GM12873 (cell line): ENCODE measurements around the gene FZD4.

ENCODE experiments used
- TF ChIP-seq, protein P1 (sequence below): IDR thresholded peaks from 2 replicates; pipeline ENCODE4 v1.5.1; 2012; ENCODE audit warnings: low read depth, mild to moderate bottlenecking, moderate library complexity, low read length, control low read depth; ENCODE audit not compliant: insufficient read depth; ENCODE audit errors: missing control alignments

Gene FZD4

DNA sequence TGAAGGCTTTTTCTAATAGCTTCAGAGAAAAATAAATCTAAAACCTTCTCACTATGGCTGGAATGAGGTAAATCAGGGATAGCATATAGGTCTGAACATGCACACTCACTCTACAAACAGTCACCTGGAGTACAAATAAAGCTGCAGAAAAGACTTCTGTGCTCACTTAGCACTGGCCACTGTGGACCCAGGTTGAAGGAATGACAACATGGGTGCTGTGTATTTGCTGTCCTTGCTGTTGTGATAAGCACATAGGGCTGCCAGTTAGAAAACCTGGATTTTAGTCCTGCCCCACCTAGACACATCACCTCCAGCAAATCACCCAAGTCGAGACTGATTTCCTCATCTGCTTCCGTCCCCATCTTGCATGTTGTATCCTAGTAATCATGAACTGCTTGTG, 51.2 kb downstream of the FZD4 start:
- TF ChIP-seq, protein P1, sequence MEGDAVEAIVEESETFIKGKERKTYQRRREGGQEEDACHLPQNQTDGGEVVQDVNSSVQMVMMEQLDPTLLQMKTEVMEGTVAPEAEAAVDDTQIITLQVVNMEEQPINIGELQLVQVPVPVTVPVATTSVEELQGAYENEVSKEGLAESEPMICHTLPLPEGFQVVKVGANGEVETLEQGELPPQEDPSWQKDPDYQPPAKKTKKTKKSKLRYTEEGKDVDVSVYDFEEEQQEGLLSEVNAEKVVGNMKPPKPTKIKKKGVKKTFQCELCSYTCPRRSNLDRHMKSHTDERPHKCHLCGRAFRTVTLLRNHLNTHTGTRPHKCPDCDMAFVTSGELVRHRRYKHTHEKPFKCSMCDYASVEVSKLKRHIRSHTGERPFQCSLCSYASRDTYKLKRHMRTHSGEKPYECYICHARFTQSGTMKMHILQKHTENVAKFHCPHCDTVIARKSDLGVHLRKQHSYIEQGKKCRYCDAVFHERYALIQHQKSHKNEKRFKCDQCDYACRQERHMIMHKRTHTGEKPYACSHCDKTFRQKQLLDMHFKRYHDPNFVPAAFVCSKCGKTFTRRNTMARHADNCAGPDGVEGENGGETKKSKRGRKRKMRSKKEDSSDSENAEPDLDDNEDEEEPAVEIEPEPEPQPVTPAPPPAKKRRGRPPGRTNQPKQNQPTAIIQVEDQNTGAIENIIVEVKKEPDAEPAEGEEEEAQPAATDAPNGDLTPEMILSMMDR = no peak

DNA sequence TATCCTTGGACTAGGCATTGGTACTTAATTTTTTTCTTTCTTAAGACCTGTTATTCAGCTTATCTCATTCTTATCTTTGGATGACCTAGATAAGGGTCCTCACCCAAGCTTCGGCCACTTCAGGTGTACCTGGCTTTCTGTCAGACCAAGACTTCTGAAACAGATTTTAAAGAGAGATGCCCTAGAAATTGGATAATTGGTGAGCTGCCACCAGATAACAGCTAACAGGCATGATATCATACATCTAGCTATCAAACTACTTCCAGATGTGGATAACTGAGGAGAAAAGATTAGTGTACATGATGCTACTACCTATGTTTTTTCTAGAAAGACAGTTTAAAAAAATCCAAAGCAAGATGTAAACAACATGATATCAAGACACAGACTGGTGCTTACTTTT, 52.9 kb downstream of the FZD4 start:
- TF ChIP-seq, protein P1 = no peak

DNA sequence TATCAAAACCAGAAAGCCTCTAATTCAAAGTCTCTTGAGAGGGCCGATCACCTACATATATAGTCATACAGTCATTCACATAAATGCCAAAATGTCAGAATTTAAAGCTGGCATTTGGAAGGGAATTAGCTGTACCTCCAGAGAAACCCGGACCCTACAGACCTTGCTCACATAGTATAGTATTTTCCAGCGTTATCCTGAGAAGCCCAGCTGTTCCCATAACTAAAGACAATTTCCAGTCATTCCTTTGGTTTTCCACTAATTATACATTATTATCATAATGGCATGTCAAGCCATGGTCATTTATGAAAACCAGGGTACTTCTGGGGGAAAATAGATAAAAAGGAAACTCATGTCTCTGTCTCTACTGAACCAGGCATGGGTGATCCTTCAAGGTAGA, 53.6 kb downstream of the FZD4 start:
- TF ChIP-seq, protein P1 = no peak

DNA sequence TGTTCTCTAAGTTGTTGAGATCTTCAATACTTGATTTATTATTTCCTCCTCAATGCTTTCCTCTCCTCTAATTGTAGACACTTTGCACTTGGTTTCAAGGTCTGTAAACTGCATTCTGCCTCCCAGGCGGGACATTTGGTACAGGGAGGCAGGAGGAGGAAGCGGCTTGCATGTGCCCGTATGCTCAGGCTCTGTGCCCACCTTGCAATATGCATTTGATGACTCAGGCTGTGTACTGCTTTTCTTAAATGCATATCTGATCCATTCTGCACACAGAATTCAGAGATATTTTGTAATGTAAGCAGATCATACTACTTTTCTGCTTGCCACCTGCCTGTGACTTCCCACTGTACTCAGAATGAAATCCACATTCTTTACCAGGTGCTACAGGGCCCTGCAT, 55.0 kb downstream of the FZD4 start:
- TF ChIP-seq, protein P1 = no peak

DNA sequence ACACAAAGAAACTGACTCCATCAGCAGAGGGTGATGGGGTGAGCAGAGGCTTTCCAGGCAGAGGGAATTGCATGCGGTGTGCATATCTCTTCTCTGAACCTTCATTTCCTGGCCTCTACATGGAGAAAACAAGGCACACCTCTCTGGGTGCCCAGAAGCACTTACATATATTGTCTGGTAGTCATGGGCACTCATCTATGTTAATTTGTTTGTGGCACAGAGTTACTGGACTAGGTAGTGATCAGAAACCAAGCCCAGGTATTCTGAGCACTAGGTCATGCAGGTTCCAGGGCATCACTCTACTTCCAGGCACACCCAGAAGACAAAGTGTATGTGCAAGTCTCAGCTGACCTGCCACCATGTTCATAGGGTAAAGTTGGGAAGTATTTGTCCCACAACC, 56.5 kb downstream of the FZD4 start:
- TF ChIP-seq, protein P1 = no peak

DNA sequence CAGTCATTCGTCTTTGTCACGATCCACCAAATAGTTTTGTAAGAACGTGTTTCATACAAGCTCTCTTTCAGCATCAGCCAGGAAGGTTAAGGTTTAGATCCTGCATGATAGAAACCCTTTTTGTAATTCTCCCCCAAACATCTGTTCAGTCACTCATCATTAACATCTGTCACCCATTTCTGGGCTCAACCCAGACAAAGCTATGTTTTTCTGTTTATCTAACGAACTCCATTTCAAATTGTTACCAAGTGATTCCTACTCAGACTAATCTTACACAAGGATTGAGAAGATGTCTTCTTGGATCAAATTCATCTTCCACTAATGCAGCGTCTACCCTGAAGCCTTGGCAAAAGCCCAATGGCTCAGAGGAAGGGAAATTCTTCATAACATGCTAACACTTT, 58.8 kb downstream of the FZD4 start:
- TF ChIP-seq, protein P1 = no peak
